Activated effector memory CD4-positive, alpha-beta T cell treated with Interleukin-2 at 50 U/mL for 16 hours (primary cell): ENCODE data around the gene SUN1.

Source experiments
- DNase-seq: peaks from one replicate; pipeline ENCODE4 v3.0.0-alpha.2; 2020

The SUN1 gene

DNA sequence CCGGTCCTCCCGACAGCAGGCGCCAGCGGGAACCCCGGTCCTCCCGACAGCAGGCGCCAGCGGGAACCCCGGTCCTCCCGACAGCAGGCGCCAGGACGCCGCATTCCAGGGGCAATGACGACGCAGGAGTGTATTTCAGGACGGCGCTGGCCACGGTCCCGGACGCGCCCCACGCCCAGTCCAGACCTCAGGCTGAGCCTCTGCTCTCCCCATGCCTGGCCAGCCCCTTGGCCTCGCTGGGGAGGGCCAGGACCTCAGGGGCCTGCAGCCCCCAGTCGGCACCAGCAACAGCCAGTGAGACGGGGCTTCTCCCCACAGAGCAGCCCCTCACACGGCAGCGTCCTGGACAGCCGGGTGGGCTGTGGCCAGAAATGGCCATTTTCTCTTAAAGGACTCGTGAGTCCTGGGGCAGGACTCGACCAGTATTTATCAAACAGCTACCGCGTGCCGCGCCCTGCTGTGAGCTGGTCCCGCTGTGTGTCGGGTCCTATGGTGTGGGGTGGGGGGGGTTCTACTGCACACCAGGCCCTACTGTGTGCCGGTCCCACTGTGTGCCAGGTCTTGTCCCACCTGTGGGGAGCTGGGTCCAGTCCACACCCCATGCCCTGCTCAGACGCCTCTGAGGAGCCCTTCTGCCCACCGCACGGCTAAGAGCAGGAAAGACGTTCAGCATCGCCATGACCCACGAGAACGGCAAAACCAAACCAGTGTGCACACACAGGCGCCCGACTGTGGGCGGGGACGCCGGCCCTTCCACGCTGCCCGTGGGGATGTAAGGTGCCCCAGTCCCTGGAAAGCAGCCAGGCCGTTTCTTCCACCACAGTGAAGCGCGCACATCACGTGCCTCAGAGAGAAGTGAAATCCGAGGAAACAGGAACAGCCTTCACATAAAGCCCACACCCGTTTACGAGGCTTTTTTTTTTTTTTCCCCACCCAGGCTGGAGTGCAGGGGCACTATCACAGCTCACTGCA lies 77.4 kb downstream of the SUN1 start:
- peak; percentile 7 for DNase-seq

- DNase-seq: no peak
These were observed 78.2 kb downstream of the SUN1 start for GRCh38 chr7:910441-910861.

GRCh38 chr7:910931-911431 lies 78.7 kb downstream of the SUN1 start:
- no peak for DNase-seq

GRCh38 chr7:911791-912480 lies 79.7 kb downstream of the SUN1 start:
- no peak for DNase-seq

- DNase-seq: no peak
These were observed 81.7 kb downstream of the SUN1 start for GRCh38 chr7:913736-914520.

DNA sequence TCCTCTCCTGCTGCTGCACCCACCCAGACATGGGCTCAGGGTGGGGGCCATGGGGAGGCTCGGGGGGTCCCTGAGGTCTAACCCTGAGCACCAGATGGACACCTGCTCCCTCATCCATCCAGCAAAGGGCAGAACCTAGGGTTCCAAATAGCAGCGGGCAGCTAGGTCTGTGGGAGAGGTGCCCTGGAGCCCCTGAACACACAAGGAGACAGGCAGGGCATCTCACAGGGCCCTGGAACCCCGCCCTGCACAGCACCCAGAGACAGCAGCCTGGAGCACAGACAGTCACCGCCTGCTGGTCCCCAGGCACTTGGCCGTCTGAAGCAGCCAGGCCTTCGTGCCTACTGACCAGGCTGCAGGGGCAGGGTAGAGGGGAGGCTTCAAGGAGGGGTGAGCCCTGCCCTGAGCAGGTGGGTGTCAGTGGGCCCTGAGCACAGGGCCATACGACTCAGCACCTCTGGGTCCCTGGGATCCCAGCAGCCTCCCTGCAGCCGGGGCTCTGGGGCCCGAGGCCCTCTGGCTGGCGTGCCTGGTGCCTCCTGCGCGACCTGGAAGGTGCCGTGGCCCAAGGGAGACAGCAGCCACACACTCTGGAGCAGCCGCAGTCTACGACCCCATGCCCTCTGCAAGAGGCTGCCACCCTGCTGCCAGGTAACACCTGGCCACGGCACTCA lies 82.4 kb downstream of the SUN1 start:
- no peak for DNase-seq

GRCh38 chr7:915291-916218 lies 83.3 kb downstream of the SUN1 start:
- no peak for DNase-seq

- no peak for DNase-seq
These were observed 84.1 kb downstream of the SUN1 start for GRCh38 chr7:916291-916941.

DNA sequence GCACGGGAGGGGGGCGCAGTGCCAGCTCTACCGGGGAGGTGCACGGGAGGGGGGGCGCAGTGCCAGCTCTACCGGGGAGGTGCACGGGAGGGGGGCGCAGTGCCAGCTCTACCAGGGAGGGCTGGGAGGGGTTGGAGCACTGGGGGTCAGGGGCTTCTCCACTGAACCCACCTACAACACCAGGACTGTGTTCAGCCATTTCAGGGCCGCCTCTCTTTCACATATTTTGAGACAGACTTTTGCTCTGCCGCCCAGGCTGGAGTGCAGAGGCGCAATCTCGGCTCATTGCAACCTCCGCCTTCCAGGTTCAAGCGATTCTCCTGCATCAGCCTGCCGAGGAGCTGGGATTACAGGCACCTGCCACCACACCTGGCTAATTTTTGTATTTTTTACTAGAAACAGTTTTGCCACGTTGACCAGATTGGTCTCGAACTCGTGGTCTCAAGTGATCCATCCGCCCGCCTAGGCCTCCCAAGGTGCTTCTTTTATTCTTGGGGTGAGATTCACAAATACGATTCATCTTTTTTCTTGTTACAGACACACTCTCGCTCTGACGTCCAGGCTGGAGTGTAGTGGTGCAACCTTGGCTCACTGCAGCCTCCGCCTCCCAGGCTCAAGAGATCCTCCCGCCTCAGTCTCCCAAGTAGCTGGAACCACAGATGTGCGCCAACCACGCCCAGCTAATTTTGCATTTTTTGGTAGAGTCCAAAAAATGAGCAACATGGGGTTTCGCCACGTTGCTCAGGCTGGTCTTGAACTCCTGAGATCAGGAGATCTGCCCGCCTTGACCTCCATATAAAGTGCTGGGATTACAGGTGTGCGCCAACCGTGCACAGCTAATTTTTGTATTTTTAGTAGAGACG lies 85.2 kb downstream of the SUN1 start:
- DNase-seq: no peak

- DNase-seq: no peak
These were observed 85.8 kb downstream of the SUN1 start for GRCh38 chr7:918118-918425.

GRCh38 chr7:918441-919113 lies 86.3 kb downstream of the SUN1 start:
- no peak for DNase-seq

DNA sequence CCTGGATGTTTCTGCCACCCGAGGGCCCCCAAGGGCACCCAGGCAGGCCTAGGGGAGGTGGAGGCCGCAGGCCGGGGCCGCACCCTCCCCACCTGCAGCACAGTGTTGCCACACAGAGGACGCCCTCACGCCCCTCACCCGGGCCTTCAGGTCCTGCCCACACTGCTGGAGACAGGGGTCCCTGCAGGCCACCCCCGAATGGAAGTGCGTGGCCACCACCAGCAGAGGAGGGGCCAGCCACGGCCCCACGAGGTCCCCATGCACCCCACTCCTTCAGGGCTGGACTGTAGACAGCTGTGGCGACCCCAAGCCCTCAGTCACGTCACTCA lies 86.8 kb downstream of the SUN1 start:
- no peak for DNase-seq

DNA sequence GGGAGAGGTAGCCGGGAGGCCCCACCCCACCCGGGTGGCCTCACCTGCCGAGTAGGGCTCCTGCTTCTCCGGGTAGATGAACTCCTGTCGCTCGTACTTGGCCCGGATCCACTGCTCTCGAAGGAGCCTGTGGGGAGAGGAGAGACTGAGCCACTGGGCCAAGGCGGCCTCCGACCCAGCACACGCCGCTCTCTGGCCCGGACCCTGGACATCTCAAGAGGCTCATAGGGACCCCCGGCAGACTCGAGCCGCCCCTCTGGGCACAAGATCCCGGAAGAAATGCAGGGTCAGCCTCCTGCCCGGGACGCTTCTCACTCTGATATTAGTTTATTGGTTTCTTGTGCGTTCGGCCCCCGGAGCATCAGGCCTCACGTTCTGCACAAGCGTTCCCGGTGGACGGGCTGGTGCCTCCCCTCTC lies 87.7 kb downstream of the SUN1 start:
- no peak for DNase-seq

- no peak for DNase-seq
These were observed 88.2 kb downstream of the SUN1 start for GRCh38 chr7:920351-921070.

GRCh38 chr7:921071-921461 lies 88.8 kb downstream of the SUN1 start:
- DNase-seq: no peak

- no peak for DNase-seq
These were observed 89.5 kb downstream of the SUN1 start for GRCh38 chr7:921581-922333.

- DNase-seq: no peak
These were observed 90.2 kb downstream of the SUN1 start for GRCh38 chr7:922334-923107.
